ENCODE data around the gene CITED4. TPM values are rescaled to one million over a fixed set of nuclear protein-coding genes. Genes with fewer than 3 reads are reported as not detected.
A peak's percentile ranks its signal among the peaks of the same experiment; 100 is the strongest.

Gene CITED4
- total RNA-seq, 1 donor from 2014 or later, result 3.6 TPM

GRCh38 chr1:40820911-40821693 lies 41.1 kb downstream of the CITED4 start:
- no peaks in the 10 kb centered on the region for H3K36me3 Mint-ChIP-seq (ENCODE audit: low read depth, unreplicated experiment)
- H3K27ac Mint-ChIP-seq (ENCODE audit: unreplicated experiment), result no peak overlapping the region
- no peak for DNase-seq (ENCODE audit: low spot score)
- H3K4me1 Mint-ChIP-seq (ENCODE audit: unreplicated experiment), result peaks cover 20% of the 10 kb centered on the region
- no peak for TF ChIP-seq CTCF (IDR thresholded peaks at IDR 0.05; ENCODE audit: unreplicated experiment)
- no peaks in the 10 kb centered on the region for H3K9me3 Mint-ChIP-seq (ENCODE audit: unreplicated experiment)
- peaks cover 6% of the 10 kb centered on the region for H3K27me3 Mint-ChIP-seq (ENCODE audit: unreplicated experiment)
- no peak overlapping the region for H3K4me3 Mint-ChIP-seq (ENCODE audit: unreplicated experiment)

- no peak for DNase-seq (ENCODE audit: low spot score)
- H3K27ac Mint-ChIP-seq (ENCODE audit: unreplicated experiment), result no peak overlapping the region
- no peaks in the 10 kb centered on the region for H3K9me3 Mint-ChIP-seq (ENCODE audit: unreplicated experiment)
- TF ChIP-seq CTCF (IDR thresholded peaks at IDR 0.05; ENCODE audit: unreplicated experiment), result no peak
- H3K4me1 Mint-ChIP-seq (ENCODE audit: unreplicated experiment), result peaks cover 18% of the 10 kb centered on the region
- H3K4me3 Mint-ChIP-seq (ENCODE audit: unreplicated experiment), result no peak overlapping the region
- H3K27me3 Mint-ChIP-seq (ENCODE audit: unreplicated experiment), result peaks cover 6% of the 10 kb centered on the region
- H3K36me3 Mint-ChIP-seq (ENCODE audit: low read depth, unreplicated experiment), result no peaks in the 10 kb centered on the region
Measured at GRCh38 chr1:40820251-40820797, 41.8 kb downstream of the CITED4 start.

GRCh38 chr1:40819101-40819500 lies 43.1 kb downstream of the CITED4 start:
- no peaks in the 10 kb centered on the region for H3K9me3 Mint-ChIP-seq (ENCODE audit: unreplicated experiment)
- peaks cover 5% of the 10 kb centered on the region for H3K4me1 Mint-ChIP-seq (ENCODE audit: unreplicated experiment)
- H3K36me3 Mint-ChIP-seq (ENCODE audit: low read depth, unreplicated experiment), result no peaks in the 10 kb centered on the region
- H3K27ac Mint-ChIP-seq (ENCODE audit: unreplicated experiment), result no peak overlapping the region
- TF ChIP-seq CTCF (IDR thresholded peaks at IDR 0.05; ENCODE audit: unreplicated experiment), result no peak
- no peak overlapping the region for H3K4me3 Mint-ChIP-seq (ENCODE audit: unreplicated experiment)
- no peak for DNase-seq (ENCODE audit: low spot score)
- peaks cover 6% of the 10 kb centered on the region for H3K27me3 Mint-ChIP-seq (ENCODE audit: unreplicated experiment)

- Mint-ChIP-seq H3K4me3 (ENCODE audit: unreplicated experiment) (no peak overlapping the region), H3K27ac (ENCODE audit: unreplicated experiment) (no peak overlapping the region), H3K27me3 (ENCODE audit: unreplicated experiment) (peaks cover 6% of the 10 kb centered on the region), H3K4me1 (ENCODE audit: unreplicated experiment) (peaks cover 5% of the 10 kb centered on the region), H3K9me3 (ENCODE audit: unreplicated experiment) (no peaks in the 10 kb centered on the region), H3K36me3 (ENCODE audit: low read depth, unreplicated experiment) (no peaks in the 10 kb centered on the region)
- TF ChIP-seq CTCF (IDR thresholded peaks at IDR 0.05; ENCODE audit: unreplicated experiment), result no peak
- peak; percentile 49 for DNase-seq (ENCODE audit: low spot score)
Measured at GRCh38 chr1:40818264-40818961, 43.8 kb downstream of the CITED4 start.

Measured in endothelial cell (in vitro differentiated cells).